Measurements from ENCODE around the gene NCF4. TPM values are rescaled to one million over a fixed set of nuclear protein-coding genes. Genes with fewer than 3 reads are reported as not detected.

The NCF4 gene
- total RNA-seq, 1 experiment from 2014 or later: not detected

DNA sequence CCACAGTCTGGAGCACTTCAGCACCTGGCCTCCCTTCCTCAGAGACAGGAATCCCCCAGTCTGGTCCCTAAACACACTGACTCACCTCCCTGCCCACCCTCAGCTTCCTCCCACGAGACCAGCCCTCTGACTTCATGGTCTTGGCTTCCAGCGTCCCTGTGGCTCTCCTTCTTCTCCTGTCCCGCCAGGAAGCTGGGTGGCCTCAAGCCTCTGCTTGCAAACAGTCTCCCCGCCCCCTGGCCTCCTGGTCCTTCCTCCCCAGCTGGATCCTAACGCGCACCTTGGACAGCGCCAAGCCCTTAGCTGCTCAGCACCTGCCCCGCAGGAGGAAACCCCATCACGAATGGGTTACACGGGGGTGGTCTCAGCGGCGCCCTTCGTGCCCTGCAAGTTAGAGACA lies 4.5 kb downstream of the NCF4 start:
- H3K23ac ChIP-seq (ENCODE audit: insufficient read length, low read depth, low read length): no peak overlapping the region
- DNase-seq: peak; percentile 66
- no peak overlapping the region for H2BK12ac ChIP-seq (ENCODE audit: insufficient read length, low read depth, low read length)
- no peak overlapping the region for H2BK15ac ChIP-seq (ENCODE audit: low read depth, low read length)
- H3K79me1 ChIP-seq (ENCODE audit: insufficient read depth, low read depth, low read length, poor library complexity, severe bottlenecking): no peaks in the 10 kb centered on the region
- TF ChIP-seq, protein P1, sequence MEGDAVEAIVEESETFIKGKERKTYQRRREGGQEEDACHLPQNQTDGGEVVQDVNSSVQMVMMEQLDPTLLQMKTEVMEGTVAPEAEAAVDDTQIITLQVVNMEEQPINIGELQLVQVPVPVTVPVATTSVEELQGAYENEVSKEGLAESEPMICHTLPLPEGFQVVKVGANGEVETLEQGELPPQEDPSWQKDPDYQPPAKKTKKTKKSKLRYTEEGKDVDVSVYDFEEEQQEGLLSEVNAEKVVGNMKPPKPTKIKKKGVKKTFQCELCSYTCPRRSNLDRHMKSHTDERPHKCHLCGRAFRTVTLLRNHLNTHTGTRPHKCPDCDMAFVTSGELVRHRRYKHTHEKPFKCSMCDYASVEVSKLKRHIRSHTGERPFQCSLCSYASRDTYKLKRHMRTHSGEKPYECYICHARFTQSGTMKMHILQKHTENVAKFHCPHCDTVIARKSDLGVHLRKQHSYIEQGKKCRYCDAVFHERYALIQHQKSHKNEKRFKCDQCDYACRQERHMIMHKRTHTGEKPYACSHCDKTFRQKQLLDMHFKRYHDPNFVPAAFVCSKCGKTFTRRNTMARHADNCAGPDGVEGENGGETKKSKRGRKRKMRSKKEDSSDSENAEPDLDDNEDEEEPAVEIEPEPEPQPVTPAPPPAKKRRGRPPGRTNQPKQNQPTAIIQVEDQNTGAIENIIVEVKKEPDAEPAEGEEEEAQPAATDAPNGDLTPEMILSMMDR (conservative IDR thresholded peaks at IDR 0.05): no peak
- H3T11ph ChIP-seq (ENCODE audit: low read length): no peak overlapping the region
- no peak overlapping the region for H4K91ac ChIP-seq (ENCODE audit: insufficient read length, low read depth, low read length)
- no peaks in the 10 kb centered on the region for H3K79me2 ChIP-seq (ENCODE audit: insufficient read depth, low read length)
- H3K4me2 ChIP-seq (ENCODE audit: insufficient read depth, insufficient read length, low read length): no peak overlapping the region
- WGBS (ENCODE audit: extremely low coverage, insufficient read length, low lambda C conversion rate): no CpG with 5 or more reads among the region's 13 CpGs
- Mint-ChIP-seq H3K27ac (peak overlapping the region in 1 of 3 experiments; percentile 27; a peak in 1 of 7 replicates), H3K27me3 (ENCODE audit: low read depth) (peaks cover 44% of the 10 kb centered on the region), H3K4me3 (no peak overlapping the region), H3K9me3 (no peaks in the 10 kb centered on the region), H3K36me3 (ENCODE audit: insufficient read depth in 1 of 3, low read depth in 3 of 3) (no peaks in the 10 kb centered on the region), H3K4me1 (peaks cover 5 to 8% of the 10 kb centered on the region in 2 experiments; a peak in 3 of 4 replicates)
- H3K9me3 ChIP-seq (ENCODE audit: control insufficient read depth, low read depth, low read length): no peaks in the 10 kb centered on the region
- H3K4me1 ChIP-seq (ENCODE audit: insufficient read depth, low read length): no peaks in the 10 kb centered on the region
- no peak overlapping the region for H2BK5ac ChIP-seq (ENCODE audit: insufficient read length, low read length)
- no peak overlapping the region for H3K18ac ChIP-seq (ENCODE audit: insufficient read length, low read depth, low read length)
- H4K20me1 ChIP-seq (ENCODE audit: control insufficient read depth, insufficient read depth, insufficient read length): no peaks in the 10 kb centered on the region
- H4K8ac ChIP-seq (replicated peaks; ENCODE audit: insufficient read length, low read depth, low read length): no peak overlapping the region
- H3K56ac ChIP-seq (ENCODE audit: insufficient read length, low read depth, low read length): no peak overlapping the region
- no peaks in the 10 kb centered on the region for H3K23me2 ChIP-seq (ENCODE audit: insufficient read length, low read depth, low read length, poor library complexity, severe bottlenecking)
- H4K5ac ChIP-seq (ENCODE audit: insufficient read length, low read depth, low read length): no peak overlapping the region
- H3K27ac ChIP-seq (ENCODE audit: insufficient read length, low read depth, low read length): no peak overlapping the region
- no peak overlapping the region for H2AFZ ChIP-seq (ENCODE audit: low read length)
- H3K14ac ChIP-seq (ENCODE audit: insufficient read depth, low read length): no peak overlapping the region
- H3K9ac ChIP-seq (ENCODE audit: extremely low read depth, insufficient read length, low read length): no peak overlapping the region
- H2BK120ac ChIP-seq (ENCODE audit: low read depth, low read length, poor library complexity, severe bottlenecking): no peak overlapping the region
- no peak overlapping the region for H3K4ac ChIP-seq (ENCODE audit: low read depth, low read length)
- no peaks in the 10 kb centered on the region; the same call in 1 of the 2 replicates for H3K27me3 ChIP-seq (ENCODE audit: insufficient read depth, low read length)
- no peak overlapping the region for H2AK5ac ChIP-seq (ENCODE audit: insufficient read length, low read length)
- no peak overlapping the region for H2BK20ac ChIP-seq (ENCODE audit: low read depth, low read length, poor library complexity, severe bottlenecking)
